GM21447 (cell line): ENCODE data around the gene FICD.
"Not testable (repeated sequence)": the region's sequence is repeated elsewhere in the genome, so short reads cannot be mapped to it uniquely, and the experiment has no call there.

ENCODE experiments used
- ATAC-seq: cut with Tn5 transposase; IDR thresholded peaks from one replicate; pipeline ENCODE4 v1.9.1; 2021; ENCODE audit not compliant: unreplicated experiment

The FICD gene

GRCh38 chr12:108514973-108515814 lies at the start of gene FICD:
Gene FICD (plus strand): TSS chr12:108515277. CDS start chr12:108516973, 1,696 bp downstream.
- peak; percentile 69 for ATAC-seq

GRCh38 chr12:108465417-108465816 lies 49.7 kb upstream of the FICD start:
- no peak for ATAC-seq

GRCh38 chr12:108468196-108468968 lies 46.7 kb upstream of the FICD start:
- no peak for ATAC-seq

- ATAC-seq, result no peak
These were observed 41.5 kb upstream of the FICD start for GRCh38 chr12:108473400-108474055.

GRCh38 chr12:108475396-108475795 lies 39.7 kb upstream of the FICD start:
- ATAC-seq, result no peak

GRCh38 chr12:108477055-108477880 lies 37.8 kb upstream of the FICD start:
- ATAC-seq, result no peak

GRCh38 chr12:108477881-108478259 lies 37.2 kb upstream of the FICD start:
- no peak for ATAC-seq

- ATAC-seq, result no peak
These were observed 36.4 kb upstream of the FICD start for GRCh38 chr12:108478611-108479206.

- ATAC-seq, result no peak
These were observed 35.6 kb upstream of the FICD start for GRCh38 chr12:108479364-108480070.

- ATAC-seq, result no peak
These were observed 32.3 kb upstream of the FICD start for GRCh38 chr12:108482717-108483212.

GRCh38 chr12:108483213-108484059 lies 31.6 kb upstream of the FICD start:
- no peak for ATAC-seq

- ATAC-seq, result no peak
These were observed 30.6 kb upstream of the FICD start for GRCh38 chr12:108484431-108484830.

GRCh38 chr12:108484845-108485244 lies 30.2 kb upstream of the FICD start:
- no peak for ATAC-seq

- ATAC-seq, result not testable (repeated sequence)
These were observed 29.7 kb upstream of the FICD start for GRCh38 chr12:108485371-108485770.

- ATAC-seq, result not testable (repeated sequence)
These were observed 28.0 kb upstream of the FICD start for GRCh38 chr12:108487029-108487428.

- no peak for ATAC-seq
These were observed 23.8 kb upstream of the FICD start for GRCh38 chr12:108491256-108491655.

GRCh38 chr12:108495054-108495453 lies 20.0 kb upstream of the FICD start:
- ATAC-seq, result no peak

GRCh38 chr12:108495823-108496579 lies 19.1 kb upstream of the FICD start:
- no peak for ATAC-seq
